Panc1 (cell line): Measurements from ENCODE around the gene SYT1. TPM values are rescaled to one million over a fixed set of nuclear protein-coding genes. Genes with fewer than 3 reads are reported as not detected.

ENCODE experiments used
- ATAC-seq: fragments of 200-7000 bp; cut with Tn5 transposase; 2 replicates; pipeline ENCODE4 v1.9.1; 2020; ENCODE audit warnings: mild to moderate bottlenecking, moderate library complexity
- BruUV-seq: library from RNA; stranded (reverse); fragments of 400-500 nt; replicated peaks from 2 replicates; lab custom pipeline; 2021; lab: Mats Ljungman, UMichigan
- CTCF ChIA-PET: fragments of 300-600 bp; sonication (Branson Sonifier 250); formaldehyde crosslinking; loops from one replicate; lab custom pipeline; 2022; ENCODE audit warnings: antibody characterized with exemption; lab: Charles Lee
- POLR2A ChIA-PET: fragments of 300-600 bp; sonication (Branson Sonifier 250); formaldehyde crosslinking; loops from one replicate; lab custom pipeline; 2022; ENCODE audit warnings: antibody characterized with exemption; lab: Charles Lee
- DNase-seq: peaks from one replicate; pipeline ENCODE4 v3.0.0-alpha.2; 2010; ENCODE audit warnings: low read depth, low spot score
- H3K27ac ChIP-seq: 2 replicates; pipeline ENCODE4 v1.5.1; 2011; ENCODE audit warnings: mild to moderate bottlenecking, low read length, inconsistent platforms
- H3K27me3 ChIP-seq: fragments of 200-500 bp; sonication (Bioruptor generic); 2 replicates; pipeline ENCODE4 v1.6.0; 2014; ENCODE audit warnings: low read length, inconsistent platforms; ENCODE audit not compliant: control insufficient read depth, insufficient read depth
- H3K36me3 ChIP-seq: fragments of 200-500 bp; sonication (Bioruptor generic); 2 replicates; pipeline ENCODE4 v1.5.1; 2014; ENCODE audit warnings: inconsistent platforms, mild to moderate bottlenecking, low read length, moderate library complexity; ENCODE audit not compliant: control insufficient read depth, insufficient read depth
- H3K4me1 ChIP-seq: 2 replicates; pipeline ENCODE4 v1.5.1; 2011; ENCODE audit warnings: inconsistent platforms, mild to moderate bottlenecking, low read length, moderate library complexity; ENCODE audit not compliant: control insufficient read depth, insufficient read depth
- H3K4me3 ChIP-seq, 2 experiments: 2 replicates each; pipeline ENCODE4 v1.5.1; 2011 to 2012; ENCODE audit warnings: low read depth in 2 of 2, low read length in 2 of 2, mild to moderate bottlenecking in 2 of 2, inconsistent platforms in 1 of 2, moderate library complexity in 1 of 2
- H3K9me3 ChIP-seq: fragments of 200-500 bp; sonication (Bioruptor generic); 2 replicates; pipeline ENCODE4 v1.5.1; 2014; ENCODE audit warnings: low read depth, mild to moderate bottlenecking, inconsistent platforms, low read length, moderate library complexity; ENCODE audit not compliant: control insufficient read depth, insufficient read depth
- POLR2AphosphoS5 ChIP-seq: IDR thresholded peaks from 2 replicates; pipeline ENCODE4 v1.6.1; 2012; ENCODE audit warnings: mild to moderate bottlenecking, low read depth, low read length, moderate library complexity
- SIN3A ChIP-seq: IDR thresholded peaks from 2 replicates; pipeline ENCODE4 v1.6.1; 2012; ENCODE audit warnings: low read depth, mild to moderate bottlenecking, low read length, moderate library complexity, borderline replicate concordance; ENCODE audit not compliant: insufficient read depth
- TCF7L2 ChIP-seq: IDR thresholded peaks from 2 replicates; pipeline ENCODE4 v1.6.1; 2011; ENCODE audit warnings: mild to moderate bottlenecking, low read depth, low read length, inconsistent platforms
- in situ Hi-C: cut with HindIII; loops from 2 replicates; pipeline ENCODE4 v1.10.0; 2016; ENCODE audit warnings: low sequenced_read_pairs, low pct_unique_long_range_greater_than_20kb
- intact Hi-C: fragments of 100-400 bp; cut with micrococcal nuclease; formaldehyde crosslinking; loops from one replicate; pipeline ENCODE4 v1.10.0; 2022; ENCODE audit not compliant: unreplicated experiment
- total RNA-seq: library from RNA; stranded (reverse); gene quantifications from one replicate; pipeline ENCODE4 v1.2.1, GENCODE V29; 2021; ENCODE audit not compliant: unreplicated experiment
- TF ChIP-seq, protein P1 (sequence below): fragments of 450-650 bp; IDR thresholded peaks from 2 replicates; pipeline ENCODE4 v1.5.1; 2017; ENCODE audit warnings: mild to moderate bottlenecking
- TF ChIP-seq, protein P2 (sequence below), 2 experiments: IDR thresholded peaks; 2 replicates each; pipeline ENCODE4 v1.6.1; 2011 to 2012; ENCODE audit warnings: low read depth in 2 of 2, control low read depth in 1 of 2, low read length in 1 of 2, mild to moderate bottlenecking in 1 of 2, moderate library complexity in 1 of 2; ENCODE audit not compliant: insufficient read depth in 1 of 2

SYT1 gene
- total RNA-seq, 1 experiment from 2014 or later: 3.0 TPM

DNA sequence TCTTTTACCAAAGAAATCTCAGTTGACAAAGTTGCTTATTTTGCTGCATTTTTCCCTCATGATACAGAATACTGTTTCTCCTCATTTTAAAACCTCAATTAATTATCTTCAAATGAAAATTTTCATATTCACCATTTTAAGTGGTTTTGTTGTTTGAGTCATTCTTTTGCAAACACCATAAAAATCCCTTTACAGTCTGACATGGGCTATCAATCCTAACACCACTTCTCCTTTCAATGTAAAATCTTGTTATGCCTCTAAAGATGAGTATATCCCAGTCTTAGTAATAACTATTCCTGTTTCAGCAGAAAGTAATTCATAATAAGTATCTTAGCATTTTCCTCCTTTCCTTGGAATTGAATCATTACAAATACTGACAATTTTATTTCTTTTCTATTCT is 192.2 kb downstream of the SYT1 start:
- Histone ChIP-seq H3K9me3 (no peaks in the 10 kb centered on the region), H3K4me1 (no peaks in the 10 kb centered on the region), H3K36me3 (no peaks in the 10 kb centered on the region), H3K4me3 (no peak overlapping the region), H3K27ac (no peak overlapping the region), H3K27me3 (no peaks in the 10 kb centered on the region)
- ChIA-PET CTCF (no interaction called here), POLR2A (no interaction called here)
- no peak for TF ChIP-seq POLR2AphosphoS5
- TF ChIP-seq, protein P1, sequence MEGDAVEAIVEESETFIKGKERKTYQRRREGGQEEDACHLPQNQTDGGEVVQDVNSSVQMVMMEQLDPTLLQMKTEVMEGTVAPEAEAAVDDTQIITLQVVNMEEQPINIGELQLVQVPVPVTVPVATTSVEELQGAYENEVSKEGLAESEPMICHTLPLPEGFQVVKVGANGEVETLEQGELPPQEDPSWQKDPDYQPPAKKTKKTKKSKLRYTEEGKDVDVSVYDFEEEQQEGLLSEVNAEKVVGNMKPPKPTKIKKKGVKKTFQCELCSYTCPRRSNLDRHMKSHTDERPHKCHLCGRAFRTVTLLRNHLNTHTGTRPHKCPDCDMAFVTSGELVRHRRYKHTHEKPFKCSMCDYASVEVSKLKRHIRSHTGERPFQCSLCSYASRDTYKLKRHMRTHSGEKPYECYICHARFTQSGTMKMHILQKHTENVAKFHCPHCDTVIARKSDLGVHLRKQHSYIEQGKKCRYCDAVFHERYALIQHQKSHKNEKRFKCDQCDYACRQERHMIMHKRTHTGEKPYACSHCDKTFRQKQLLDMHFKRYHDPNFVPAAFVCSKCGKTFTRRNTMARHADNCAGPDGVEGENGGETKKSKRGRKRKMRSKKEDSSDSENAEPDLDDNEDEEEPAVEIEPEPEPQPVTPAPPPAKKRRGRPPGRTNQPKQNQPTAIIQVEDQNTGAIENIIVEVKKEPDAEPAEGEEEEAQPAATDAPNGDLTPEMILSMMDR: no peak
- TF ChIP-seq, protein P2, sequence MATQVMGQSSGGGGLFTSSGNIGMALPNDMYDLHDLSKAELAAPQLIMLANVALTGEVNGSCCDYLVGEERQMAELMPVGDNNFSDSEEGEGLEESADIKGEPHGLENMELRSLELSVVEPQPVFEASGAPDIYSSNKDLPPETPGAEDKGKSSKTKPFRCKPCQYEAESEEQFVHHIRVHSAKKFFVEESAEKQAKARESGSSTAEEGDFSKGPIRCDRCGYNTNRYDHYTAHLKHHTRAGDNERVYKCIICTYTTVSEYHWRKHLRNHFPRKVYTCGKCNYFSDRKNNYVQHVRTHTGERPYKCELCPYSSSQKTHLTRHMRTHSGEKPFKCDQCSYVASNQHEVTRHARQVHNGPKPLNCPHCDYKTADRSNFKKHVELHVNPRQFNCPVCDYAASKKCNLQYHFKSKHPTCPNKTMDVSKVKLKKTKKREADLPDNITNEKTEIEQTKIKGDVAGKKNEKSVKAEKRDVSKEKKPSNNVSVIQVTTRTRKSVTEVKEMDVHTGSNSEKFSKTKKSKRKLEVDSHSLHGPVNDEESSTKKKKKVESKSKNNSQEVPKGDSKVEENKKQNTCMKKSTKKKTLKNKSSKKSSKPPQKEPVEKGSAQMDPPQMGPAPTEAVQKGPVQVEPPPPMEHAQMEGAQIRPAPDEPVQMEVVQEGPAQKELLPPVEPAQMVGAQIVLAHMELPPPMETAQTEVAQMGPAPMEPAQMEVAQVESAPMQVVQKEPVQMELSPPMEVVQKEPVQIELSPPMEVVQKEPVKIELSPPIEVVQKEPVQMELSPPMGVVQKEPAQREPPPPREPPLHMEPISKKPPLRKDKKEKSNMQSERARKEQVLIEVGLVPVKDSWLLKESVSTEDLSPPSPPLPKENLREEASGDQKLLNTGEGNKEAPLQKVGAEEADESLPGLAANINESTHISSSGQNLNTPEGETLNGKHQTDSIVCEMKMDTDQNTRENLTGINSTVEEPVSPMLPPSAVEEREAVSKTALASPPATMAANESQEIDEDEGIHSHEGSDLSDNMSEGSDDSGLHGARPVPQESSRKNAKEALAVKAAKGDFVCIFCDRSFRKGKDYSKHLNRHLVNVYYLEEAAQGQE (IDR thresholded peaks at IDR 0.05; ENCODE audit: insufficient read depth in 1 of 2, low read depth in 2 of 2, low read length in 1 of 2): no peak
- no peak for TF ChIP-seq TCF7L2
- no peak for TF ChIP-seq SIN3A
- in situ Hi-C loops: no loop called here
- DNase-seq: no peak
- no peak for ATAC-seq
- BruUV-seq: no TSS peak
- intact Hi-C loops: no loop called here

DNA sequence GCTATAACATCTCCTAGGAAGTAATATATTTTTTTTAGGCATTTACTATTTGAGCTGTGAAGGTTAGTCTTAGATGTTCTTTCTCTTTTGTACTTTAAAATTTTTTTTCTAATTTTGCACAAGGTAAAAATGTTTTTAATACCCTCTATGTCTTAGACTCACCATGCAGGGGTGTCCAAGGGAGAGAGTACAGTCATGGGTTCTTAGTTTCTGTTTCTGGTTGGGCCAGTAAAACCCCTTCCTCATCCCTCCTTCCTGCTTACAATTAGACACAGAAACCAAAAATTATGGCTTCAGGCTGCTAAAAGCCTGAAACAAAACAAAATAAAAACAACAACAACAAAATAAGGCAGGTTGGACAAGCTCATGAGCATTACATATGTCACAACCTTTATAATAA is 193.0 kb downstream of the SYT1 start:
- no peak for ATAC-seq
- TF ChIP-seq, protein P2 (IDR thresholded peaks at IDR 0.05; ENCODE audit: insufficient read depth in 1 of 2, low read depth in 2 of 2, low read length in 1 of 2): no peak
- no peak for TF ChIP-seq SIN3A
- TF ChIP-seq, protein P1: no peak
- TF ChIP-seq TCF7L2: no peak
- TF ChIP-seq POLR2AphosphoS5: no peak
- intact Hi-C loops: no loop called here

More for the DNA sequence above, 193.0 kb downstream of the SYT1 start:
- H3K36me3 ChIP-seq: no peaks in the 10 kb centered on the region
- ChIA-PET CTCF (no interaction called here), POLR2A (interaction anchor here (0.7 kb wide), 1 partner anchor 344 kb away, joined by 3 read pairs; no protein-coding TSS in a partner anchor)
- no peak overlapping the region for H3K27ac ChIP-seq
- DNase-seq: no peak
- H3K27me3 ChIP-seq: no peaks in the 10 kb centered on the region
- in situ Hi-C loops: no loop called here
- no peaks in the 10 kb centered on the region for H3K4me1 ChIP-seq
- no TSS peak for BruUV-seq
- H3K4me3 ChIP-seq: no peak overlapping the region
- H3K9me3 ChIP-seq: no peaks in the 10 kb centered on the region
